HUDEP-2 (cell line): ENCODE data around the gene ZNF91.
"Not testable (repeated sequence)": the region's sequence is repeated elsewhere in the genome, so short reads cannot be mapped to it uniquely, and the experiment has no call there.

Experiments
- DNase-seq, 76 experiments: peaks; one replicate each; lab custom pipeline; 2025; ENCODE audit not compliant: unreplicated experiment in 76 of 76; lab: John Stamatoyannopoulos, UW

The ZNF91 gene

GRCh38 chr19:23399443-23399842, 4.2 kb upstream of the ZNF91 start:
- no peak for DNase-seq

GRCh38 chr19:23395722-23396117, 449 bp upstream of the ZNF91 start:
- not testable (repeated sequence) for DNase-seq

GRCh38 chr19:23394511-23394910, 760 bp downstream of the ZNF91 start:
- DNase-seq = no peak

DNA sequence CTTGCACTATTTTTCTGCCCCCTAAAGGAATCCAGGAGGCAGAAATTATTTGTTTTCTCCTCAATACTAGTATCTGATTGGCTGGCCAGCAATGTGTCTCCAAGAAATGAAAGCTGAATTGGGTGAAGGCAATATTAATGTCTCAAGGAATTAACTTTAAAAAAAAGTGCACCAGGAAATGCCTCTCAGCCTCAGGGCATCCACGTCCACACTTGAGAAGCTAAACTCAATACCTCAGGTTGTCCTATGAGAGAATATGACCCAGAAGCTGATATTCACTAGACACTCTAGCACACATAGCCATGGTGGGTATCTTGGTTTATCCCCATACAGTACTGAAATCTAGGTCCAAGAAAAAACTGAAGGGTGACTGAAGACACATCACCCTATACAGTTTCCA, 2.1 kb downstream of the ZNF91 start:
- DNase-seq = no peak

DNA sequence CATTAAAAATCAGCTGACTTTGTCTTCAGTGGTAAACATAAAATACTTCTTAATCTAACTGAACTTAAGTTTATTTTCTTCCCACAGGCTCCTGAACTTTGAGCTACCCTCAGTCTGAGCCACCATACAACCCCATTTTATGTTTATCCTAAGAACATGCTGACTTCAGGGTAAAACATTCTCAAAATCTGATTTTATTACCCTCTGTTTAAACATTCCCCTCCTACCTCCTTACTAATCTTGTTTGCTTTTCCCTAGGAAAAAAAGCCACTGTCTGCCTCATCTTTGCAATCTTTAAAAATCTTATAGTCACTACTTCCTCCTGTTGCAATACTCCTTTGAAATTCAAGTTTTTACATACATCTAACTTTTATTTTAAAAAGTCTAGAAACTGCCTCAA, 4.0 kb downstream of the ZNF91 start:
- no peak for DNase-seq

GRCh38 chr19:23385404-23385803, 9.9 kb downstream of the ZNF91 start:
- no peak for DNase-seq

DNA sequence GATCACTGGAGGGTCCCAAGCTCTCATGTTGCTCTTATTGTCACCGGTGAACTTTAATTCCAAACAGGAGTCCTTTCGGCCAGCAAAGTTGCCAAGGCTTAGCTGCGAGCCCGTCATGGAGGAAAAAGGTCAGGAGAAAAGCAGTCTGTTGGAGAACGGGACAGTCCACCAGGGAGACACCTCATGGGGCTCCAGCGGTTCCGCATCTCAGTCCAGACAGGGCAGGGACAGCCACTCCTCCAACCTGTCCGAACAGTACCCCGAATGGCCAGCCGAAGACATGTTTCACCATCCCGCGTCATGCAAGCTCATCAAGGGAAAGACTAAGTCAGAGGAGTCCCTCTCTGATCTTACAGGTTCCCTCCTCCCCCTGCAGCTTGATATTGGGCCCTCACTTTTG, 10.4 kb downstream of the ZNF91 start:
- DNase-seq = no peak

DNA sequence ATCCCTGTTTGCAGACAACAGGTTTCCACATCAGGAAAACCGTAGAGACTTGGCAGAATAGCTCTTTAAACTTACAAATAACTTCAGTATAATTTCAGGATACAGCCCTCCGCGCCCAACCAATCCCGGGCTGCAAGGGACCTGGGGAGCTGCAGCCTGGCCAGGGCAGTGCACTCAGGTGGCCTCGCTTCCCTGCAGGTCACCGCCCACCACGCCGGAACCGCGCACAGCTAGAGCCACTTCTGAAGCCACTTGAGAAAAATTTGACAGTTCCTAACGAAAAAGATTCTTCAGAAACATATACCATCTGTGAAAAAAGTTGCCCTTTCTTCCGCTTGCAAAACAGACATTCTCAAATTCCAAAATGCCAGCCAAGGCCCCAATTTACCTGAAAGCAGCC, 11.1 kb downstream of the ZNF91 start:
- no peak for DNase-seq

DNA sequence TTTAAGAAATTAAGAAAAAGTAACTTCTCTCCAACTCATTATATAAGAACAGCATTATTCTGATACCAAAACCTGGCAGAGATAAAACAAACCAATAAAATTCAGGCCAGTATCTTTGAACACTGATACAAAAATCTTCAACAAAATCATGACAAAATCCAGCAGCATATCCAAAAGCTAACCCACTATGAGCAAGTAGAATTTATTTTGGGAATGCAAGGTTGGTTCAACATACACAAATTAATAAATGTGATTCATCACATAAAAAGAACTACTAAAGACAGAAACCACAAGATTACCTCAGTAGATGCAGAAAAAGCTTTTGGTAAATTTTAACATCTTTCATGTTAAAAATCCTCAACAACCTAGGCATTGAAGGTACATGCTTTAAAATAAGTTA, 12.3 kb downstream of the ZNF91 start:
- DNase-seq = no peak

GRCh38 chr19:23381114-23381513, 14.2 kb downstream of the ZNF91 start:
- no peak for DNase-seq

DNA sequence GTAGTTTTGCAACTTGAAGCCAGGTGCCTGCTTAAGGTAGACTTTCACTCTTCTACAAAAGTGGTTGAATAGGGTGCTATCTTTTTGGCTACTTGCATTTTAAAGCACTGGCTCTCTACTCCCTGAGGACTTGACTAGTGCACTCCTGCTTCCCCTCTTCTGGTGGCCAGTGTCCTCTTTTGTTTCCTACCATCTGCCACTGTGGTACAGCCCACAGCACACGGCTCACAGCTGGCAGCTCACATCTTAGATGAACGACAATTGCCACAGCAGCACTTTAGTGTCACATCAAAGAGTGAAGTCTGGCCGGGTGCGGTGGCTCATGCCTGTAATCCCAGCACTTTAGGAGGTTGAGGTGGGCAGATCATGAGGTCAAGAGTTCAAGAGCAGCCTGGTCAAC, 15.6 kb downstream of the ZNF91 start:
- not testable (repeated sequence) for DNase-seq

GRCh38 chr19:23378948-23379347, 16.3 kb downstream of the ZNF91 start:
- DNase-seq = no peak

DNA sequence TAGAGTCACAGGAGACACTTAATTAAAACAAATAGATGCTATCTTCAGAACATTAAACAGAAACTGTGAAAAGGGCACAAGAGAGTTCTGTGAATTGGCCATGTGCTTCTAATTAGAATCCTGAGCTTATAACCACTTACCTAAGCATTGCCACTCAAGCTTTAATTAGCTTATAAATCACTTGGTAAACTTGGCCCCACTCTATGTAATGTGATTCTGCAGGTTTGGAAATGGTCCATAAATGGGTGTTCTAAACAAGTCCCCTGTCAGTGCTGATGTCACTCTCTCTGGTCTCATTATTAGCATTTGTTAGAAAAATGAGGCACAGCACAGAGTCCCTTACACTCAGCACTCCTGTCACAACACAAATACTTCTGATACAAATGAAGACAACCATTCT, 18.0 kb downstream of the ZNF91 start:
- no peak for DNase-seq

DNA sequence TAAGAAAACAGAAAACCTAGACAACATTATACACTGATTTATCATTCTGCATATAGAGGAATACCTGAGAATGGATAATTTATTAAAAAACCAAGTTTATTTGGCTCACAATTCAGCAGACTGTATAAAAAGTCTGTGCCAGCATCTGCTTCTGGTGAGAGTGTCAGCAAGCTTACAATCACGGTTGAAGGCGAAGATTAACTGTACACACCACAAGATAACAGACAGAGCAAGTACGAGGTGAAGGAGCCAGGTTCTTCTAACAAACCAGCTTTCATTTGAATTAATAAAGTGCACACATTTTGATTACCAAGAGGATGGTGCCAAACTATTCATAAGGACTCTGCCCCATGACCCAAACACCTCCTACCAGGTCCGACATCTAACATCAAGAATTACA, 28.8 kb downstream of the ZNF91 start:
- DNase-seq = no peak

- not testable (repeated sequence) for DNase-seq
Observed at GRCh38 chr19:23366031-23366430, 29.2 kb downstream of the ZNF91 start.

DNA sequence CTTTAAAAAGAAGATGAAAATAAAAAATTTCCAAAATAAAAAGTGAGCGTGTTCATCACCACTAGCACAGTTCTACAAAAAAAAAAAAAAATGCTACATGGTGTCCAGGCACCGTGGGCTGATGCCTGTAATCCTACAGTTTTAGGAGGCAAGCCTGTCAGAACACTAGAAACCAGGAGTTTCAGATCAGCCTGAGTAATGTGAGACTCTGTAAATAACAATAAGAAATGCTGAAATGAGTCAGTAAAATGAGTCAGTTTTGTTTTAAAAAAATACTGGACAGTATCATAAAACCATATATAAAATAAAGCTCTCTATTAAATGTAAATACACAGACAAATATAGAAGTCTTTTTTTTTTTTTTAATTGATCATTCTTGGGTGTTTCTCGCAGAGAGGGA, 30.0 kb downstream of the ZNF91 start:
- no peak for DNase-seq

DNA sequence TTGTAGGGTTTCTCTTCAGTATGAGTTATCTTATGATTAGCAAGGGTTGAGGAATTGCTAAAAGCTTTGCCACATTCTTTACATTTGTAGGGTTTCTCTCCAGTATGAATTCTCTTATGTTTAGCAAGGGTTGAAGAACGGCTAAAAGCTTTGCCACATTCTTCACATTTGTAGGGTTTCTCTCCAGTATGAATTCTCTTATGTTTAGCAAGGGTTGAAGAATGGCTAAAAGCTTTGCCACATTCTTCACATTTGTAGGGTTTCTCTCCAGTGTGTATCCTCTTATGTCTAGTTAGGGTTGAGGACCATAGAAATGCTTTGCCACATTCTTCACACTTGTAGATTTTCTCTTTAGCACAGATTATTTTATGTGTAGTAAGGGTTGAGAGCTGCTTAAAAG, 33.4 kb downstream of the ZNF91 start:
- DNase-seq = not testable (repeated sequence)

DNA sequence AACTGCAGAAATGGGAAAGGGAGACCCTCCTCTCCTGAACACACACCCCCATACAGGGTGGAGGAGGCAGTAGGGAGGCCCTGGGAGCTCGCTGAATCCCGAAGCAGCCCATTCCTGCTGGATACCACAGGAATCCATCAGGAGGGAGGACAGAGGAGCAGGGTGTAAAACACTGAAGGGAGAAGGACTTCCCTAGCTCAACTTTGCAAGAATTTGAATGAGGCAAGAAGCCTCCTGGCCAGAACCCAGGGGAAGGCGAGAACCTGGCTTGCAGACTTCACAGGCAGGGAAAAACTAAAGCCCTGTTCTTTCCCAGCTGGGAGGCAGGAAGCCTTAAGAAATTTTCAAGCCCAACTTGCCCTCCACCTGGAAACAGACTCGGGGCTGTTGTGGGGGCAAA, 43.5 kb downstream of the ZNF91 start:
- DNase-seq = no peak

GRCh38 chr19:23346696-23347095, 48.6 kb downstream of the ZNF91 start:
- DNase-seq = no peak

GRCh38 chr19:23345838-23346237, 49.4 kb downstream of the ZNF91 start:
- DNase-seq = no peak

- DNase-seq = no peak
Observed at GRCh38 chr19:23343434-23344010, 51.7 kb downstream of the ZNF91 start.

DNA sequence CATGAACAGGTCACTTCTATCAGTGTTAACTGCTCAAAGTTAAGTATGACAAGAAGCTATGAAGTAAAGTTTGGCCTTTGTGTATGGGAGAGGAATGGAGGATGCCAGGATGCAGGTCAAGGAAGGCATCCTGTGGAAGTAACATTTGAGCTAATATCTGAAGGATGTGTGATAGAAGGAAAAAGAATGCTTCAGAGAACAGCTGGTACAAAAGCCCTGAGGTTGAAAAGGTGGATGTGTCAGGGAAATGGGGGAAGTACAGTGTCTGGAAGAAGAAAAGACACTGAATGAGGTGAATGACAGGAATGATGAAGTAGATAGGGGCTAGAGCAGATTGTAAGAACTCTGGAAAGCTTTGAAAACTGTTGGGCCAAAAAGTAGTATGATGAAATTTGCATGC, 67.1 kb downstream of the ZNF91 start:
- no peak for DNase-seq

DNA sequence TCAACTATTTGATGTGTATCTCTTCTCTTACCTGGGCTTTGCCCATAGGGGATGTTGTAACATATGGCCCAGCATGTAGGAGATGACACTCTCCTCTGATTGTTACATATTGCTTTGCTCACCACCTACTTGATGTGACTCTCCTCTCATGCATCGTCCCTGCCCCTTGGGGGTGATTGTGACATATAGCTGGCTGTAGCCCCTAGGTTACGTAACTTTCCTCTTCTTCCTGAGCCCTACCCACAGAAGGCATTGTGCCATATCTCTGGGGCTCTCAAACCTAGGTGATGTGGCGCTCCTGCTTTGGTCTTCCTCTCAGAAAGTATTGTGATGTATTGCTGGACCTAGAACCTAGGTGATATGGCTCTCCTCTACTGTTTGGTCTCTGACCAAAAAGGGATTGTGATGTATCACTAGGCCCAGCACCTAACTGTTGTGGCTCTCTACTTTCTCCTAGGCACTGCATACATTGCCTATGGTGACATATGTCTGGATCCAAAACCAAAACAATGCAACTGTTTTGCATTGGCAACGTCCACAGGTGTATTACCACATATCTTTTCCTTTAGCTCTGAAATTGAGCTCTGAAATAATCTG, 73.2 kb downstream of the ZNF91 start:
- DNase-seq = no peak
